NCI-H128 (cell line): Measurements from ENCODE around the gene FRYL.
"Not testable (repeated sequence)": the region's sequence is repeated elsewhere in the genome, so short reads cannot be mapped to it uniquely, and the experiment has no call there.

Experiments used
- DNase-seq: peaks from one replicate; lab custom pipeline; 2025; ENCODE audit not compliant: unreplicated experiment; lab: John Stamatoyannopoulos, UW

The FRYL gene

DNA sequence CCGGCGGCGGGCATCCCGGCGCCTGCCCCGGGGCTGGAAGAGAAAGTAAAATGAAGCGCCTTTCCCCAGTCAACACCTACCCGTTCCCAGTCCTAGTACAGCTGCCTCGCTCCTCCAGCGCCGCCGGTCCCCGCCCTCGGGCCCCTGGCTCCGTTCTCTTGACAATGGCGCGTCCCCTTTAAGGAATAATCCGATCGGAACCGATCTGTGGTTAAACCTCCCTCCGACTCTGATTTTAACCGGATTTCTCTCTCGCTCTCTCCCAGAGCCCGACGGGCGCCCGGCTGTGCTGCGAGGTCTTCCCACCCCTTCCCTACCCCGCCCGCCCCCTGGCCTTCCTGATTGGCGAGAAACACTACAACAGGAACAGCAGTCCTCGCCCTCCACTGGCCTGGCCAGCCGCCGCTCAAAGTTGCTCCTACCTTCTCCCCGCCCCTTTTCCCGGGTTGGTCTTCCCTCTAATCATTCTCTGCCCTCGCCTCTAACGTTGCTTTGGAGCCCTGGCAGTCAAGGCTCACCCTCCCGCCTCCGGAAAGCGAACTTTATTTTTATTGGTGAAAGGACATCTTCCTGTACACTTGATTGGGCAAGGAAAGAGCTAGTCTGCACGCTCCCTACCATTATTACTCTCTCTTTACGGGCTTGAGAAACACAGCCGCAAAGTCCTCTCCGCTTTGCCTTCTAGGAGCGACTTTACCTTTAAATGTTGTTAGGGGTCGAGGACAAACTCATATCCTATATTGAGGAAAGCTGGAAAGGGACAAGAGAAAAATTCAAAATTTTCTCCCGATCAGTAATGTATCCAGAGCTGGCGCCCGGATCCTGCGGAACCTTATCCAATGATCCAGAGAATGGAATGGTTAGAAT is at the start of gene FRYL:
TSS of gene FRYL (minus strand) at position 282 of the 867 bp plus-strand sequence. CDS start 145,869 bp downstream, outside the sequence.
- DNase-seq, result peak; percentile 94

DNA sequence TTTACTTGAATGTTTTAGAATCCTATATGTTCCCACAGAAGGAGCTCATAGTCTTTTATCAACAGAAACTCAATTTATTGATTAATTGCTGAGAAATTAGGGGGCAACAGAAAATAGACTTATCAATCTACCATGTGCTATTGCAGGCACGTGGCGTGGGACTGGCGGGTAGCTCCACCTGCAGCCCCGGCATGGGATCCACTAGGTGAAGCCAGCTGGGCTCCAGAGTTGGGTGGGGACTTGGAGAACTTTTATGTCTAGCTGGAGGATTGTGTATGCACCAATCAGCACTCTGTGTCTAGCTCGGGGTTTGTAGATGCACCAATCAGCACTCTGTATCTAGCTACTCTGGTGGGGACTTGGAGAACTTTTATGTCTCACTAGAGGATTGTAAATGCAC is 47.5 kb upstream of the FRYL start:
- no peak for DNase-seq

- DNase-seq, result not testable (repeated sequence)
These were observed 41.4 kb upstream of the FRYL start for GRCh38 chr4:48821431-48821830.

DNA sequence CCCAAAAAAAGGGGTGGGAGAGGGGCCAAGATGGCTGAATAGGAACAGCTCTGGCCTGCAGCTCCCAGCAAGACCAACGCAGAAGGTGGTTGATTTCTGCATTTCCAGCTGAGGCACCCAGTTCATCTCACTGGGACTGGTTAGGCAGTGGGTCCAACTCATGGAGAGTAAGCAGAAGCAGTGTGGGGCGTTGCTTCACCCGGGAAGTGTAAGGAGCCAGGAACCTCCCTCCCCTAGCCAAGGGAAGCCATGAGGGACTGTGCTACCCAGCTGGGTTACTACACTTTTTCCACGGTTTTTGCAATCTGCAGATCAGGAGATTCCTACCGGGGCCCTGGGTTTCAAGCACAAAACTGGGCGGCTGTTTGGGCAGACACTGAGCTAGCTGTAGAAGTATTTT is 36.9 kb upstream of the FRYL start:
- no peak for DNase-seq

DNA sequence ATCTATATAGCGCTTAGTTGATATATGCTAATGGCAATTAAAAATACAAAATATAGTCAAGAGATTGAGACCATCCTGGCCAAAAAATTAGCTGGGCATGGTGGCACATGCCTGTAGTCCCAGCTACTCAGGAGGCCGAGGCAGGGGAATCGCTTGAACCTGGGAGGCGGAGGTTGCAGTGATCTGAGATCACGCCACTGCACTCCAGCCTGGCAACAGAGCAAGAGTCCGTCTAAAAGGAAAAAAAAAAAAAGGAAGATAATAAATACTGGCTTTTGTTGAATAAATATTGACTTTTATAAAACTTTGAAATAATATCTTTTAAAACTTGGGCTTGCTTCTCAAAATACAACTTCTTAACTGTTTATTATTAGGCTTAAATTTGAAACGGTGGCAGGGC is 36.2 kb upstream of the FRYL start:
- DNase-seq, result not testable (repeated sequence)

- DNase-seq, result no peak
These were observed 35.4 kb upstream of the FRYL start for GRCh38 chr4:48815483-48815882.

GRCh38 chr4:48813964-48814363 is 33.9 kb upstream of the FRYL start:
- peak; percentile 3 for DNase-seq

GRCh38 chr4:48812866-48813265 is 32.8 kb upstream of the FRYL start:
- DNase-seq, result no peak

DNA sequence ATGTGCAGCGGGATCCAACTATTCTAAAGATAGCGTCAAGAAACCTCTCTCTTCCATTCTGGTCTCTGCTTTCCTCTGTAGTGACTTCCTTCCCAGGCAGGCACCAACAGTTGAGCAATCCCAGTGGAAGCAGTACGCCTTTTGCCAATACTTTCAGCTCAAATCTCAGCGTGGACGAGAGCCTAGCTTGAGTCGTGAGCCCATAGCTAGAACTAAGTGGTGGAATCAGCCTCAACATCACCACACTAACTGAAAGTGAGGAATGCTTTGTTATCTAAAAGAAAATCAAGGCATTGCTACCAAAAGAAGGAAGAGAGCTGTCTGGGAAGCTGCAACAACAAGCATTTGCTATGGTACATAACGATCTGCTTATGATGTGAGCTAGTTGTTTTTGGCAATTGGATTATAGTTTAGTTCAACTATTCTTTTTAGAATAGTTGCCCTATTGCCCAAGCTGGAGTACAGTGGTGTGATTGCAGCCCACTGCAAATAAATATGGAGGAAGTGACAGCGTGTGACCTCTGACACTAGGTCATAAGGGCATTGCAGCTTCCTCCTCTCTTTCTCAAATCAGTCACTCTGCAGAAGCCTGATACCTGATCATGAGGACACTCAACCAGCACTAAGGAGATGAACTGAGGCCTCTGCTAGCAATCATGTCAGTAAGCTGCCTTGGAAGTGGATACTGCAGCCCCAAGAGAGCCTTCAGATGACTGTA is 24.7 kb upstream of the FRYL start:
- DNase-seq, result no peak

DNA sequence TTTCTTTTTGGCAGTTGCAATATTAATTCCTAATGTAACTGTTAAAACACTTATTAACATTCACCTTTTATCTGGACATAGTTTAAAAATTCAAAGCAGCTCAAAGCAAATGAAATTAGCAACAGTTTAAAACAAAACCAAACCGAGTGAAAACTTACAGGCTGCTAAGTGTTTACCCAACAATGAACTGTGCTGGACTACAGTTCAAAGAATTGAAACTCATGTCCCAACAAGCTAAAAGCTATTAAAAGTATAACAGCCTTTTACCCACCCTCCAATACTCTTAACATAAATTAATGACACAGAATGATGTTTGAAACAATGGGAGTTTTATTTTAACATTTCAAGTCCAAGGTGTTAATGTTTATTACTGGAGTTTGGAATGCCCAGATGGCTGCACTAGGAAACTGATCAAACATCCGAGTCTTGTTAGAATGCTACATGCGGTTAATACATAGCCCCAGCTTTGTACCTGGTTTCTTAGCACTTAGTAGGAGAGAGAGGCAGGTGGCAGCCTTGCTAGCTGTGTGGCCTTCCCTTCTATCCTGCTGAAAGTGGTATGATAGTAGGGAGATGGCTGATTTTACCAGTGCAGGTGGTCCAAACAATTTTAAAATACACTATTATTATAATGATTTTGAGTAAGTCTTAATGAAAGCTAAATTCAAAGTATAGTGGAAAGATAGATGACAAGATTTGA is 21.1 kb upstream of the FRYL start:
- DNase-seq, result no peak

- DNase-seq, result not testable (repeated sequence)
These were observed 20.1 kb upstream of the FRYL start for GRCh38 chr4:48800155-48800554.

GRCh38 chr4:48799157-48799556 is 19.1 kb upstream of the FRYL start:
- DNase-seq, result no peak

GRCh38 chr4:48798117-48798516 is 18.0 kb upstream of the FRYL start:
- no peak for DNase-seq

DNA sequence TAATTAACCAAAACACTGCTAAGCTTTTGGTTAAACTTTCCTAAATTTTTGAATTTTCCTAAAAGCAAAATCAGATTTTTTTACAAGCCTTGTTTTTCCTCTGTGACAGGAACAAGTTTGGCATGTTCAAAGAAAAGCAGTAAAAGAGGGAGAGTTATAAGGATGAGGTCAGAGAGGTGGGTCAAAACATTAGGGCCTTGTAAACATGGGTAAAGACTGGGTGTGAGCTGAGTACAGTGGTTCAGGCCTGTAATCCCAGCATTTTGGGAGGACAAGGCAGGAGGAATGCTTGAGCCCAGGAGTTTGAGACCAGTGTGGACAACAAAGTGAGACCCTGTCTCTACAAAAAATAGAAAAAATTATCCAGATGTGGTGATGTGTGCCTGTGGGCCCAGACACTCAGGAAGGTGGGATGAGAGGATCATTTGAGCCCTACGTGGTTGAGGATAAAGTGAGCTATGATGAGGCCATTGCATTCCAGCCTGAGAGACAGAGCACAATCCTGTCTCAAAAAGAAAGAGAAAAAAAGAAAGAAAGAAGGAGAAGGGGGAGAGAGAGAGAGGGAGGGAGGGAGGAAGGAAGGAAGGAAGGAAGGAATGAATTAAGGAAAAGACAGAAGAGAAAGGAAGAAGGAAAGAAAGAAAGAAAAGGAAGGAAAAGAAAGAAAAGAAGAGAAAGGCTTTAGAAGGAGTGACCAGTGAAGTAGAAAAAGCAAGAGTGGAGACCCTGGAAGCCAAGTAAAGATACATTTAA is 17.0 kb upstream of the FRYL start:
- no peak for DNase-seq

- no peak for DNase-seq
These were observed 16.3 kb upstream of the FRYL start for GRCh38 chr4:48796191-48796926.

DNA sequence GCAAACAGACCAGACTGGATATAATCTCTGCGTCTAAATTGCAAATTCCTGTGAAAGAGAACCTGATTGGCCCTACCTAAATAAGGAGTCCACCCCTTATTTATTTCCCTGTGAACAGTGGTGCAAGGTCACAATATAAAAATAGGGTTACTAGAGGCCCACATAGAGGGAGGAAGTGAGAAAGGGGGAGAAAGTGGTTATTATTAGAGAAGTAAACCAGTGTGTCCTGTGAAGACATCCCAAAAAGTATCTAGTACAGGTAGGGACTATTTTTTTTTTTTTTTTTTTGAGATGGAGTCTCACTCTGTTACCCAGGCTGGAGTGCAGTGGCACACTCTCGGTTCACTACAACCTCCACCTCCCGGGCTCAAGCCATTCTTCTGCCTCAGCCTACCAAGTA is 15.0 kb upstream of the FRYL start:
- DNase-seq, result no peak

GRCh38 chr4:48792348-48793006 is 12.4 kb upstream of the FRYL start:
- DNase-seq, result no peak

DNA sequence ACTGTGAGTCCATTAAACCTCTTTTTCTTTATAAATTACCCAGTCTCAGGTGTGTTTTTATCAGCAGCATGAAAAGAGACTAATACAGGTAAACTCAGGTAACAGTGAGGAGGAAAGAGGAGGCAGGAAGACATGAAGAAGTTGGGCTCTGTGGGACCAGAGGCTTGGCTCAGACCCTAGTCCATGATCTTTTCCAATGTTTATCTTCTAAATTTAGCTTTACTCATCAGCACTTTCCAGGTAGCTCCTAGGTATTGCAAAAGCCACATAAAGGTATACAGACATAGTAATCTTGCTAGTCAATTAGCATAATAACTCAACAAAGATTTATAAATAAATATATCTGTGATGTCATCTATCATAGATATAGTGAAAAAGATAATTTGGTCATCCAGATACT is 11.2 kb upstream of the FRYL start:
- no peak for DNase-seq

GRCh38 chr4:48790561-48790960 is 10.5 kb upstream of the FRYL start:
- DNase-seq, result no peak

- DNase-seq, result peak; percentile 12
These were observed 7.0 kb upstream of the FRYL start for GRCh38 chr4:48787056-48787455.
